Kidney epithelial cell (primary cell): ENCODE measurements around the gene INPP5A. TPM values are rescaled to one million over a fixed set of nuclear protein-coding genes. Genes with fewer than 3 reads are reported as not detected.

Experiments used
- DNase-seq: peaks from one replicate; pipeline ENCODE4 v3.0.0-alpha.2; 2010; ENCODE audit warnings: low read depth
- H3K27me3 ChIP-seq: 2 replicates; pipeline ENCODE4 v1.6.0; 2011; ENCODE audit warnings: low read length; ENCODE audit not compliant: control insufficient read depth, insufficient read depth
- H3K36me3 ChIP-seq: 2 replicates; pipeline ENCODE4 v1.5.1; 2011; ENCODE audit warnings: low read length; ENCODE audit not compliant: control insufficient read depth, insufficient read depth
- H3K4me3 ChIP-seq: 2 replicates; pipeline ENCODE4 v1.5.1; 2011; ENCODE audit warnings: low read depth, mild to moderate bottlenecking, control low read depth, low read length
- CTCF ChIP-seq: IDR thresholded peaks from 2 replicates; pipeline ENCODE4 v1.5.1; 2011; ENCODE audit warnings: mild to moderate bottlenecking, moderate library complexity, low read length, control low read depth, inconsistent platforms; ENCODE audit not compliant: insufficient read depth, poor library complexity, severe bottlenecking
- total RNA-seq: library from RNA; depleted of rRNA; stranded (reverse); fragments of >200 nt; gene quantifications from 2 replicates; pipeline ENCODE4 v1.2.3, GENCODE V29; 2015

INPP5A gene
- total RNA-seq, 1 donor from 2014 or later, result 45.1 TPM

- no peak overlapping the region for H3K4me3 ChIP-seq
These were observed 10.1 kb upstream of the INPP5A start for GRCh38 chr10:132527339-132528063.

DNA sequence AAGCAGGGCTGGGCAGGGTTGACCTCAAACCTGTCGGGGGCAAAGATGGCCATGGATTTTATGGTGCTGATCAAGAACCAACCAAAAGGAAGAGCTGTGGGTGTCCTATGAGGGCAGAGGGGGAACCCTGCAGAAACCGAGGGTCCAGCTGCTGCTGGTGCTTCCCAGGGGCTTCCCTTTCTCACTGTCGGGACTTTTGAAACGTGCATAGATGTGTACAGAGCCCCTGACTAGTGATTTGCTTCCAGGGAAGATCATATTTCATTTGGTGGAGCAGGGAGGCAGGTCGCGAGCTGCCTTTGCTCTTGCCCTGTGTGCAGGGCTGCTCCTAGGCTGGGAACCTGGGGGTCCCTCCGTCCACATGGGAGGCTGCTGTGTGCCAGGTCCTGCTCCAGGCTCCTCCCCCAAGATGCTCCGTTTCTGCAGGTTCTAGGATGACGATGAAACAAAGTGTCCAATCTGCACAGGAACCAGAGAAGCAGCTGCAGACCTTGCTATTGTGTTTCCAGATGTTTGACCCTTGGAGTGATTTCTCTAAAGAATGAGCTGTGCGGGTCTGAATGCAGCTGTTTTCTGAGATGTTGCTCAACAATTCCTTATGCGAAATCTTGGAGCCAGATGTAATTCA lies 9.4 kb upstream of the INPP5A start:
- no peak for DNase-seq
- Histone ChIP-seq H3K27me3 (peaks cover 7% of the 10 kb centered on the region), H3K36me3 (no peaks in the 10 kb centered on the region), H3K4me3 (no peak overlapping the region)
- no peak for TF ChIP-seq CTCF

More at GRCh38 chr10:132527339-132528063, 10.1 kb upstream of the INPP5A start:
- DNase-seq, result no peak
- TF ChIP-seq CTCF, result no peak
- Histone ChIP-seq H3K36me3 (no peaks in the 10 kb centered on the region), H3K27me3 (peaks cover 7% of the 10 kb centered on the region)

GRCh38 chr10:132532179-132532578 lies 5.4 kb upstream of the INPP5A start:
- no peak overlapping the region for H3K4me3 ChIP-seq
- no peak for DNase-seq
- TF ChIP-seq CTCF, result no peak
- no peaks in the 10 kb centered on the region for H3K36me3 ChIP-seq
- H3K27me3 ChIP-seq, result peaks cover 5% of the 10 kb centered on the region

- H3K4me3 ChIP-seq, result no peak overlapping the region
- no peaks in the 10 kb centered on the region for H3K36me3 ChIP-seq
- peak; percentile 99 for DNase-seq
- no peak for TF ChIP-seq CTCF
- peaks cover 3% of the 10 kb centered on the region for H3K27me3 ChIP-seq
These were observed 4.6 kb upstream of the INPP5A start for GRCh38 chr10:132532749-132533560.

- no peaks in the 10 kb centered on the region for H3K27me3 ChIP-seq
- DNase-seq, result no peak
- no peak overlapping the region for H3K4me3 ChIP-seq
- no peak for TF ChIP-seq CTCF
- H3K36me3 ChIP-seq, result no peaks in the 10 kb centered on the region
These were observed 3.9 kb upstream of the INPP5A start for GRCh38 chr10:132533571-132534260.
